CD14-positive monocyte (primary cell): Measurements from ENCODE around the gene CEACAM16. TPM values are rescaled to one million over a fixed set of nuclear protein-coding genes. Genes with fewer than 3 reads are reported as not detected.
"Not testable (repeated sequence)": the region's sequence is repeated elsewhere in the genome, so short reads cannot be mapped to it uniquely, and the experiment has no call there.

Experiments used
- DNase-seq, 3 donors: peaks; one replicate each; pipeline ENCODE4 v3.0.0-alpha.2; 2011 to 2022
- H2AFZ ChIP-seq: 2 replicates; pipeline ENCODE4 v1.6.0; 2012; ENCODE audit warnings: mild to moderate bottlenecking, low read depth, low read length, inconsistent platforms; ENCODE audit not compliant: insufficient read depth, poor library complexity, severe bottlenecking
- H3K27ac ChIP-seq, 2 donors: 1 replicate in 1 of 2; 2 replicates in 1 of 2; pipeline ENCODE4 v1.5.1; 2012 to 2013; ENCODE audit warnings: low read length in 2 of 2, control low read depth in 1 of 2, inconsistent platforms in 1 of 2, low read depth in 1 of 2, mild to moderate bottlenecking in 1 of 2
- H3K27me3 ChIP-seq, 2 donors: one replicate each; pipeline versions ENCODE4 v1.6.0 to v1.6.1; 2011 to 2013; ENCODE audit warnings: low read length in 2 of 2; ENCODE audit not compliant: control insufficient read depth in 2 of 2, insufficient read depth in 2 of 2
- H3K36me3 ChIP-seq, 2 donors: replicated peaks in 1 of 2; 1 replicate in 1 of 2; 2 replicates in 1 of 2; pipeline versions ENCODE4 v1.5.1 to v1.6.1; 2012 to 2013; ENCODE audit warnings: low read length in 2 of 2, control low read depth in 1 of 2, inconsistent platforms in 1 of 2, mild to moderate bottlenecking in 1 of 2; ENCODE audit not compliant: insufficient read depth in 2 of 2, control insufficient read depth in 1 of 2
- H3K4me1 ChIP-seq, 2 donors: 1 replicate in 1 of 2; 2 replicates in 1 of 2; pipeline versions ENCODE4 v1.5.1 to v1.6.1; 2012 to 2013; ENCODE audit warnings: low read length in 2 of 2, control low read depth in 1 of 2, inconsistent platforms in 1 of 2, mild to moderate bottlenecking in 1 of 2, moderate library complexity in 1 of 2; ENCODE audit not compliant: insufficient read depth in 2 of 2, control insufficient read depth in 1 of 2
- H3K4me2 ChIP-seq: replicated peaks from 2 replicates; pipeline ENCODE3; 2012; ENCODE audit warnings: low read length, moderate library complexity, mild to moderate bottlenecking; ENCODE audit not compliant: poor library complexity, severe bottlenecking; ENCODE audit errors: extremely low read depth
- H3K4me3 ChIP-seq, 3 experiments: fragments of 200-600 bp in 1 of 3; sonication (generic) in 1 of 3; replicated peaks in 1 of 3; 1 replicate in 2 of 3; 2 replicates in 1 of 3; pipeline ENCODE4 v1.5.1; 2011 to 2013; ENCODE audit warnings: low read length in 3 of 3, mild to moderate bottlenecking in 3 of 3, control low read depth in 2 of 3, low read depth in 2 of 3, inconsistent platforms in 1 of 3, moderate library complexity in 1 of 3
- H3K79me2 ChIP-seq: 2 replicates; pipeline ENCODE4 v1.6.0; 2012; ENCODE audit warnings: mild to moderate bottlenecking, control low read depth, inconsistent platforms, low read length, moderate library complexity; ENCODE audit not compliant: insufficient read depth
- H3K9ac ChIP-seq: 2 replicates; pipeline ENCODE4 v1.6.0; 2017; ENCODE audit warnings: low read length, mild to moderate bottlenecking; ENCODE audit not compliant: insufficient read depth, poor library complexity, severe bottlenecking
- H3K9me3 ChIP-seq, 2 donors: replicated peaks in 1 of 2; 1 replicate in 1 of 2; 2 replicates in 1 of 2; pipeline versions ENCODE4 v1.5.1 to v1.6.1; 2012 to 2013; ENCODE audit warnings: low read length in 2 of 2, control low read depth in 1 of 2; ENCODE audit not compliant: control insufficient read depth in 1 of 2, insufficient read depth in 1 of 2
- H4K20me1 ChIP-seq: 2 replicates; pipeline ENCODE4 v1.6.0; 2012; ENCODE audit warnings: mild to moderate bottlenecking, low read length, control low read depth, moderate library complexity; ENCODE audit not compliant: insufficient read depth
- H3K27ac Mint-ChIP-seq, 7 donors: one replicate each; pipeline ENCODE4 v1.8.0; 2020; ENCODE audit warnings: mild to moderate bottlenecking in 7 of 7, mixed read lengths in 7 of 7, moderate library complexity in 6 of 7, inconsistent platforms in 2 of 7
- H3K27me3 Mint-ChIP-seq, 3 donors: one replicate each; pipeline ENCODE4 v1.8.0; 2021 to 2022; ENCODE audit warnings: low read depth in 3 of 3, mild to moderate bottlenecking in 3 of 3, mixed read lengths in 3 of 3, moderate library complexity in 3 of 3, inconsistent platforms in 1 of 3
- H3K36me3 Mint-ChIP-seq, 2 donors: one replicate each; pipeline ENCODE4 v1.8.0; 2020; ENCODE audit warnings: mixed read lengths in 2 of 2, inconsistent platforms in 1 of 2, mild to moderate bottlenecking in 1 of 2
- H3K4me1 Mint-ChIP-seq: one replicate; pipeline ENCODE4 v1.8.0; 2020; ENCODE audit warnings: mild to moderate bottlenecking, mixed read lengths
- H3K4me3 Mint-ChIP-seq, 2 donors: one replicate each; pipeline ENCODE4 v1.8.0; 2020; ENCODE audit warnings: mild to moderate bottlenecking in 2 of 2, mixed read lengths in 2 of 2, moderate library complexity in 1 of 2
- H3K9me3 Mint-ChIP-seq, 7 donors: one replicate each; pipeline ENCODE4 v1.8.0; 2020 to 2022; ENCODE audit warnings: mixed read lengths in 7 of 7, mild to moderate bottlenecking in 6 of 7, moderate library complexity in 6 of 7, inconsistent platforms in 2 of 7
- WGBS: methylation state at CpG from one replicate; pipeline ENCODE4 v1.1.5; 2013; ENCODE audit warnings: missing lambda C conversion rate; ENCODE audit not compliant: insufficient coverage; 5-methylcytosine and 5-hydroxymethylcytosine counted together
- intact Hi-C, 2 donors: fragments of 100-400 bp; cut with micrococcal nuclease; formaldehyde crosslinking; loops; one replicate each; pipeline versions ENCODE4 v1.15.0 to v1.15.1; 2023
- polyA plus RNA-seq, 3 donors: library from polyadenylated mRNA; depleted of rRNA in 1 of 3; unstranded in 2 of 3; stranded (reverse) in 1 of 3; fragments of 300-500 nt in 2 of 3; fragments of >200 nt in 1 of 3; fragmentation: Illumina TruSeq in 2 of 3; gene quantifications; 1 replicate in 2 of 3; 2 replicates in 1 of 3; pipeline ENCODE4 v1.2.3, GENCODE V29; 2012 to 2021
- TF ChIP-seq, protein P1 (sequence below): fragments of 200-600 bp; IDR thresholded peaks from one replicate; pipeline ENCODE4 v1.8.0; 2022; ENCODE audit warnings: antibody characterized with exemption, mild to moderate bottlenecking

Gene CEACAM16
- polyA plus RNA-seq, 3 donors, result not detected

DNA sequence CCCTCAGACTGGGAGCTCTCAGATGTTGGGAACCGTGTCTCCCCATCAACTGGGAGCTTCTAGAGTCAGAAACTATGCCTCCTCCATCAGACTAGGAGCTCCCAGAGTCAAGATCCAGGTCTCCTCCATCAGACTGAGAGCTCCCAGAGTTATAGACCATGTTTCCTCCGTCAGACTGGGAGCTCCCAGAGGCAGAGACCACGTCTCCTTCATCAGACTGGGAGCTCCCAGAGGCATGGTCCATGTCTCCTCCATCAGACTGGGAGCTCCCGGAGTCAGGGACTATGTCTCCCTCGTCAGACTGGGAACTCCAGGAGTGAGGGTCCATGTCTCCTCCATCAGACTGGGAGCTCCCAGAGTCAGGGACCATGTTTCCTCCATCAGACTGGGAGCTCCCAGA, 10.0 kb downstream of the CEACAM16 start:
- Mint-ChIP-seq H3K27me3 (peaks cover 0 to 4% (median 1%) of the 10 kb centered on the region in 3 donors), H3K36me3 (no peaks in the 10 kb centered on the region), H3K4me1 (peaks cover 8% of the 10 kb centered on the region), H3K4me3 (no peak overlapping the region), H3K27ac (no peak overlapping the region), H3K9me3 (peaks cover 0 to 4% (median 0%) of the 10 kb centered on the region in 7 donors)
- H3K4me1 ChIP-seq, result peaks cover 0 to 4% of the 10 kb centered on the region in 2 donors
- no peak for DNase-seq
- H3K9me3 ChIP-seq, result no peaks in the 10 kb centered on the region
- H3K27ac ChIP-seq, result no peak overlapping the region
- H3K79me2 ChIP-seq, result no peaks in the 10 kb centered on the region
- H2AFZ ChIP-seq, result no peak overlapping the region
- TF ChIP-seq, protein P1, sequence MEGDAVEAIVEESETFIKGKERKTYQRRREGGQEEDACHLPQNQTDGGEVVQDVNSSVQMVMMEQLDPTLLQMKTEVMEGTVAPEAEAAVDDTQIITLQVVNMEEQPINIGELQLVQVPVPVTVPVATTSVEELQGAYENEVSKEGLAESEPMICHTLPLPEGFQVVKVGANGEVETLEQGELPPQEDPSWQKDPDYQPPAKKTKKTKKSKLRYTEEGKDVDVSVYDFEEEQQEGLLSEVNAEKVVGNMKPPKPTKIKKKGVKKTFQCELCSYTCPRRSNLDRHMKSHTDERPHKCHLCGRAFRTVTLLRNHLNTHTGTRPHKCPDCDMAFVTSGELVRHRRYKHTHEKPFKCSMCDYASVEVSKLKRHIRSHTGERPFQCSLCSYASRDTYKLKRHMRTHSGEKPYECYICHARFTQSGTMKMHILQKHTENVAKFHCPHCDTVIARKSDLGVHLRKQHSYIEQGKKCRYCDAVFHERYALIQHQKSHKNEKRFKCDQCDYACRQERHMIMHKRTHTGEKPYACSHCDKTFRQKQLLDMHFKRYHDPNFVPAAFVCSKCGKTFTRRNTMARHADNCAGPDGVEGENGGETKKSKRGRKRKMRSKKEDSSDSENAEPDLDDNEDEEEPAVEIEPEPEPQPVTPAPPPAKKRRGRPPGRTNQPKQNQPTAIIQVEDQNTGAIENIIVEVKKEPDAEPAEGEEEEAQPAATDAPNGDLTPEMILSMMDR, result no peak
- intact Hi-C loops, result no loop called here
- H3K4me2 ChIP-seq, result no peak overlapping the region
- no peak overlapping the region for H3K4me3 ChIP-seq
- no peaks in the 10 kb centered on the region for H3K27me3 ChIP-seq
- H3K36me3 ChIP-seq, result no peaks in the 10 kb centered on the region
- WGBS, result 87% methylated on average over 5 of the region's 5 CpGs
- no peaks in the 10 kb centered on the region for H4K20me1 ChIP-seq
- H3K9ac ChIP-seq, result no peak overlapping the region

GRCh38 chr19:44709434-44710266, 10.7 kb downstream of the CEACAM16 start:
- H3K4me2 ChIP-seq, H3K9me3 Mint-ChIP-seq, H3K9me3 ChIP-seq, H3K27me3 ChIP-seq, H3K36me3 Mint-ChIP-seq, H2AFZ ChIP-seq, H3K27ac Mint-ChIP-seq, H3K27me3 Mint-ChIP-seq, H3K27ac ChIP-seq, H3K4me3 Mint-ChIP-seq, H3K79me2 ChIP-seq, H3K4me1 Mint-ChIP-seq, H4K20me1 ChIP-seq, H3K9ac ChIP-seq, H3K36me3 ChIP-seq, H3K4me1 ChIP-seq, H3K4me3 ChIP-seq, DNase-seq: not testable (repeated sequence)
- 100% methylated on average over 3 of the region's 4 CpGs for WGBS
- intact Hi-C loops, result loop anchor here in 1 of 2 donors (10.0 kb wide), 1 partner anchor 135 kb away; no protein-coding TSS in a partner anchor
